Suppressor macrophage (primary cell): ENCODE results near the gene CACNA1G.

Source experiments
- DNase-seq, 4 experiments: peaks; one replicate each; pipeline ENCODE4 v3.0.0-alpha.2; 2020 to 2022

Gene CACNA1G

DNA sequence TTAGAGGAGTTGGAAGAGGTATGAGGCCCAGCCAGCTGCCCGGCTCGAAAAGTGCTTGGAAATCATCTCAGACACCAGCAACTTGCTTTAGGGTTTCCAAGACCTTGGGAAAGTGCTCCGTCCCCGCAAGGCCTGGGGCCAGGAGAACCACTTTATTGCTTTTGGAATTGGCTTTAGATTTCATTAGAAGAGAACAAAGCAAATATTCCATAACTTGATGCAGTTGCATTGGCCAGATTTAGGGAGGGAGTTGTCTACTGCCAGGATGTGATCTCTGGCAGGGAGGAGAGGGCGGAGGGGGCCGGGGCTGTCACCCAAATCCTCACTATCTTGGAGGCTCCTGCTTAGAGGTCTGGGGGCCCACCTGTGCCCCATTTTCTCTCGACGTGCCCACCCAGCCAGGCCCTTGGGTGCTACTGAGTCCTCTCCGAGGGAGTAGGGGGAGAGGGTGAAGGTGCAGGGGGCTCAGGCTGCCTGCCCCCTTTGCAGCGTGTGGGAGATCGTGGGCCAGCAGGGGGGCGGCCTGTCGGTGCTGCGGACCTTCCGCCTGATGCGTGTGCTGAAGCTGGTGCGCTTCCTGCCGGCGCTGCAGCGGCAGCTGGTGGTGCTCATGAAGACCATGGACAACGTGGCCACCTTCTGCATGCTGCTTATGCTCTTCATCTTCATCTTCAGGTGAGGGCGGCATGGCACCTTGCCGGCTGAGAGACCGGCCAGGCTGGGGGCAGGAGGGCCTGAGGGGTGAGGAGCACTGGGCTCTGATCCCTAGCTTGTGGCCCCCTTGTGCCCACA is 30.6 kb downstream of the CACNA1G start:
- no peak for DNase-seq

DNA sequence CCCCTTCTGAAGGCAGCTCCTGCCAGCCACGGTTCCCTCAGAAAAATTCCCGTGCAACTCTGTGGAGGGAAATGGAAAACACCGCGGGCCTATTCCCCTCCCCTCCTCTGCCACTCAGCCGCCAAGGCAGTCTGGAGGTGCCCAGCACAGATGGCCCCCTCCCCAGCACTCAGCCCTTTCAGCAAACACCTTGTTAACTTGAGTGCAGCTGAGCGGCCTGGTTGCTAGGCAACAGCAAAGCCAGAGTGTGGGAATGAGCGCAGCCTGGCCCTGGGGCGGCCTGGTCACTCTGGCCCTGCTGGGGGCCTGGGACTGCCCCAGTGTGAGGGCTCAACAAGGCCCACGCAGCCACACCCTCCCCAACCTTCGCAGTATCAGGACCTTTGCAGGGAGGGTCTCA is 32.8 kb downstream of the CACNA1G start:
- no peak for DNase-seq

DNA sequence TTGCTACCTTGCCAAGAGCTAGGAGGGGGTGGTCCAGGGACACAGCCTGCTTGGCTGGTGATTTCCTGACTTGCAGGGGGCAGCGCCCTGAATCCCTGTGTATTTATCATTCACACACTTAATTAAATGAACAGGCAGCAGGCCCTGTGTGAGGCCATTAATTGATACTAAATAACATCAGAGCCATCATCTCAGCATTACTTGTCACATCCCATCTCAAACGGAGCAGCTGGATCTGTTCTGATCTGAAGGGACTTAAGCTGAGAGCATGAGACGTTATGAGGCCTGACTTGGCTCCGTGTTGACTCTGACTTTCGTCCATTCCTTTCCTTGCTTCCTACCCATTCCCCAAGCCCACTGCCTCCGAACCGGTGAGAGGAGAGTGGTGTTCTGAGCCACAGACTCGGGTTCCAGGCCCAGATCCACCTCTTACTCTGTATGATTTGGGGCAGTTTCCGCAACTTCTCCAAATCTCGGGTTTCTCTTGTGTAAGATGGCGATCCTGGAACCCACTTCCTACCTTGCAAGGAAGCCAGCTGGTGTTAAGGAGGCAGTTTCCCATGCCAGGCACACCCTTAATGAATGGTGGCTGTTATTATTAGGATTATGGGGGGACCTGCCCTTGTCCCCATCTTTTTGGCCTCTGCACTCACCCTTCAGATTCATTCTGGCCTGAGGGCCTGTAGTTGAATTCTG is 33.8 kb downstream of the CACNA1G start:
- DNase-seq, result peak; percentile 13 to 58 (median 38)

DNA sequence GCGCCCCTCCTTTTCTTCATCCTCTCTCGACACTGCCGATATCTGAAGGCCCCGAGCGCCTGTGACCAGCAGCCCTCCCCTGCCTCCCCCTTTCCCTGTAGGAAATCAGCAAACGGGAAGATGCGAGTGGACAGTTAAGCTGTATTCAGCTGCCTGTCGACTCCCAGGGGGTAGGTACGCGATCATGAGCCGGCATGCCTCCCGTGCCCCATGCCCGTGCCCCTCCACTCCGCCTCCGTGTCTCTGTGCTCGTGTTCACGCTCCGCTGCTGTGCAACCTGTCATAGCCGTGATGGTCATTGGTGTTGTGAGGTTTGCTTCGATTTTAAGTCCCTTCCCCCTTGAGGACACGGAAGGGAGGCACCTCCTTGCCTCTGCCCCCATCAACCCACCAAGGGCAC is 34.4 kb downstream of the CACNA1G start:
- DNase-seq, result no peak

DNA sequence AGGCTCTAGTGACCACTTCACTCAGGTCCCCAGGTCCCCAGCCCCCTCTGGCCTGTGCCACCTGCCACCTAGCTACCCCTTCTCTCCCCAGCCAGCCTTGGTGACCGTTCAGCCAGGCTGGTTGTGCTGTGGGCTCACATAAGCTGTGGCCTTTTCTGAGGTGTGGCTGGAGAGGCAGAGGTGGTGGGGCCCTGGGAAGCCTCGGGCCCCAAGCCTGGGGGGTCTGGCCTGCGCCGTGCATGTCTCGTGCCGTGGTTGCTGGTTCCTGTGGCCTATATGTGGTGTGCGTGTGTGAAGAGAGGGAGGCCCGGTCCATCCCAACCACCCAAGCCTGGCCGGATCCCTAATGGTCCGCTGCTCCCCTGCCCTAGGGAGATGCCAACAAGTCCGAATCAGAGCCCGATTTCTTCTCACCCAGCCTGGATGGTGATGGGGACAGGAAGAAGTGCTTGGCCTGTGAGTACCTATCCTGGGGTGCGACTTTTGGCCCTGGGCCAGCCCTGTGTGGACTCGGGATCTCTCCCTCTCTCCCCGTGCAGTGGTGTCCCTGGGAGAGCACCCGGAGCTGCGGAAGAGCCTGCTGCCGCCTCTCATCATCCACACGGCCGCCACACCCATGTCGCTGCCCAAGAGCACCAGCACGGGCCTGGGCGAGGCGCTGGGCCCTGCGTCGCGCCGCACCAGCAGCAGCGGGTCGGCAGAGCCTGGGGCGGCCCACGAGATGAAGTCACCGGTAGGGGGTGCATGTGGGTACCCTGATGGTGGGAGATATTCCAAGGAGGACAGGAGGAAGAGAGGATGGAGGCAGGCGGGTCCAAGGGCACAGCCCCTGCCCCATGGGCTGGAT is 35.9 kb downstream of the CACNA1G start:
- DNase-seq, result peak in 2 of 4 experiments; percentile 19 to 41

DNA sequence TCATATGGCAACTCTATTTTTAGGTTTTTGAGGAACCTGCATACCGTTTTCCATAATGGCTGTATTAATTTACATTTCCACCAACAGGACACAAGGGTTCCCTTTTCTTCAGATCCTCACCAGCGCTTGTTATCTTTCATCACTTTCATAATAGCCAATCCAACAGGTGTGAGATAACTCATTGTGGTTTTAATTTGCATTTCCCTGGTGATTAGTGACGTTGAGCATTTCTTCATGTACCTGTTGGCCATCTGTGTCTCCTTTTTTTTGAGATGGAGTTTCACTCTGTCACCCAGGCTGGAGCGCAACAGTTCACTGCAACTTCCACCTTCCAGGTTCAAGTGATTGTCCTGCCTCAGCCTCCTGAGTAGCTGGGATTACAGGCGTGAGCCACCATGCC is 38.0 kb downstream of the CACNA1G start:
- DNase-seq, result no peak

DNA sequence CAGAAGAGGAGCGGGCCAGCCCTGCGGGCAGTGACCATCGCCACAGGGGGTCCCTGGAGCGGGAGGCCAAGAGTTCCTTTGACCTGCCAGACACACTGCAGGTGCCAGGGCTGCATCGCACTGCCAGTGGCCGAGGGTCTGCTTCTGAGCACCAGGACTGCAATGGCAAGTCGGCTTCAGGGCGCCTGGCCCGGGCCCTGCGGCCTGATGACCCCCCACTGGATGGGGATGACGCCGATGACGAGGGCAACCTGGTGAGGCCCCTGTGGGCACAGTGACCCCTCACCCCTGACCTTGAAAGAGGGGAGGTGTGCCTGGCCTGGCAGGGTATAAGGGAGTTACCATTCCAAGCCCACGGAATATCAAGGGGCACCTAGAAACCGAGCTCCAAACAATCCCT is 39.1 kb downstream of the CACNA1G start:
- DNase-seq, result no peak

DNA sequence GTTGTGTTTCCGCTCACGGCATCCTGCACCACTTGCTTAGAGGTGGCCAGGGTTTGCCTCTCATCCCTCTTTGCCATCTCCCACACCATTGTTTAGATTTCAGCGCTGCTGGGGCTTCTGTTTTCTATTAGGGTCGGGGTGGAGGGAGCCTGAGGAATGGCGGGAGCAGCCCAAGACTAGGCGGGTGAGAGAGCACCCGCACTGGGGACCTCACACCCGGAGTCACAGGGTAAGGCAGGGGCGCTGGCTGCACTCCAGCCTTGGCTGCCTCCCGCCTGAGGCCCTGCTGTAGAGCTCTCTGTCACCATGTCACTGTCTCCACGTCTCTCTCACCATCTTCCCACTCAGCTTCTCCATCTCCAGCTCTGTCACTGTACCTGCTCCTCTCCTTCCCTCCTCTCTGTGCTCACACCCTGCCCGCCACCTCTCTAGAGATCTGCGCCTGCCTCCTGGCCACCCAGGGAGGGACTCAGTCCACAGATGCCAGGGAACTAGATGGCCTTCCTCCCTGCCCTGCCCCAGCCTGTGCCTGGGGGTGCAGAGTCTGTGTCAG is 41.4 kb downstream of the CACNA1G start:
- DNase-seq, result no peak

DNA sequence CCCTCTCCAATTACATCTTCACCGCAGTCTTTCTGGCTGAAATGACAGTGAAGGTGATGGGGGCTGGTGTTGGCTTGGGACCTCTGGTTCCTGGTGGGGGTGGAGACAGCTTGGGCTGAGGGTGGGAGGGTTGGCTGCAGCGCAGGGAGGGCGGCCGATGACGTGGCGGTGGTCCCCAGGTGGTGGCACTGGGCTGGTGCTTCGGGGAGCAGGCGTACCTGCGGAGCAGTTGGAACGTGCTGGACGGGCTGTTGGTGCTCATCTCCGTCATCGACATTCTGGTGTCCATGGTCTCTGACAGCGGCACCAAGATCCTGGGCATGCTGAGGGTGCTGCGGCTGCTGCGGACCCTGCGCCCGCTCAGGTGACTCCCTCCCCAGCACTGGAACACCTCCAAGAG is 42.3 kb downstream of the CACNA1G start:
- DNase-seq, result no peak

DNA sequence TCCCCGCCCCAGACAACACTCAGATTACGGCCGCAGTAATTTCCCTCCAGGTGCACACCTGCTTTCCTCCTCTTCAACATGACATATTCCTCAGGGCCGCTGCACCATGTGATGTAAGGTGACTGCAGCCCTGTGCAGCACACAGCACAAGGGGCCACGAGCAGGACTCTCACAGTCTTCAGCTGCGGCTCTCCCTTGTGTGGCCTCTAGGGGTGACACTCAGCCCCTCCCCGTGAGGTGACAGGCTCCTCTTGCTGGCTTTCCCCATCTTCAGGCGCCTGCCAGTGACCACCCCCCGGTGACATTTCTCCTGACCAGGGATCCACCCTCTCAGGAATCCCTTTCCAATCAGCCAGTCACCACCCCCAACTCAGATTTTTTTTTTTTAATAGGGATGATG is 42.8 kb downstream of the CACNA1G start:
- peak in 1 of 4 experiments; percentile 19 for DNase-seq

DNA sequence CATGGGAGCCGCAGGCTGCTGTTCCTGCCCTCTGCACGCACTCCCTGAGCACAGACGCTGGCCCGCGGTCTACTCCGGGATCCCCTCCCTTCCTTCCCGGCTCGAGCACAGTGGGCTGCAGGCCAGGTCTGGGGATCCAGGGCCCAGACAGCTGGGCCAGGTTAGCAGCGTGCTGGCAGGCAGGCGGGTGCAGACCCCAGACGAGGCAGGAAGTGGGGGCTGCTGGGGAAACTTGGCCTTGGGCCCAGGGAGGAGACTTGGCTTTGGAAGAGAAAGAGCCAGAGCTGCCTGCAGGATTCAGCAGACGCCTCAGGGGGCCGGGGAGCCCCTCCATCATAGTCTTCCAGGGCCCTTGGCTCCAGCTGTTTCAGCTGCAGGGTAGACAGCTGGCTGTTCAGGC is 44.0 kb downstream of the CACNA1G start:
- DNase-seq, result peak in 1 of 4 experiments; percentile 17

DNA sequence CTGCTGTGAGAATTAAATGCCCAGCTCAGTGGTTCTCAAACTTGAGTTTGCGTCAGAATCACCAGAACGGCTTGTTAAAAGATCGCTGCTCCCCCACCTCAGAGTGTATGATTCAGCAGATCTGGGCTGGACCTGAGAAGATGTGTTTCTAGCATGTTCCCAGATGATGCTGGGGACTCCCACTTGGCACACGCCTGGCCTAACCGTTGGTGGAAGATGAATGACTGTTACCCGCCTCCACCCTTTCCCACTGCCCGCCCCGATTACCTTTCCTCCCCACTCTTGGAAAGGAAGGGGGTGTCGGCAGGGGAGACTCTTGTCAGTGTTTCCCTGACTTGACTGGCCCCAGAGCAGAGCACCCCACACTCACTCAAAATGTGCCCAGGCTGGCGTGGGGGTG is 44.9 kb downstream of the CACNA1G start:
- no peak for DNase-seq

DNA sequence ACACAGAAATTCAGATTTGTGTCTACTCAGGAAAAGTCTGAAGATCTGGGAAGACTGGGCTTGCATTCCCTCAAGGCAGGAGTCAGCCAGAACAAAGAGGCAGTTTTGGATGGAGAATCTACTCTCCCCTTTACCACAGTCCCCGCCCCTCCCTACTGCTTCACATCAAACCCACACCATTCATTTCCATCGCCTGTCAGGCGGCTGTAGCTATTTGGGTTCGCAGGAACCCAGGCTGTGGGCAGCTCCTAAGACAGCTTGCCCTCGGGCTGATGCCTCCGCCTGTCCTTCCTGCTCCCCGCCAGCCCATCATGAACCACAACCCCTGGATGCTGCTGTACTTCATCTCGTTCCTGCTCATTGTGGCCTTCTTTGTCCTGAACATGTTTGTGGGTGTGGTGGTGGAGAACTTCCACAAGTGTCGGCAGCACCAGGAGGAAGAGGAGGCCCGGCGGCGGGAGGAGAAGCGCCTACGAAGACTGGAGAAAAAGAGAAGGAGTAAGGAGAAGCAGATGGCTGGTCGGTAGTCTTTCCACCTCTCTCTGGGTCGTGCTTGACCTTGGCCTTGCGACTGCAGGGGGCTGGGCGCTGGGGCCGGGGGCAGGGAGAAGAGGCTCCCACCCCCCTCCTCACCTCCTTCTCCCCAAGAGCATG is 47.1 kb downstream of the CACNA1G start:
- peak in 2 of 4 experiments; percentile 49 to 60 for DNase-seq

DNA sequence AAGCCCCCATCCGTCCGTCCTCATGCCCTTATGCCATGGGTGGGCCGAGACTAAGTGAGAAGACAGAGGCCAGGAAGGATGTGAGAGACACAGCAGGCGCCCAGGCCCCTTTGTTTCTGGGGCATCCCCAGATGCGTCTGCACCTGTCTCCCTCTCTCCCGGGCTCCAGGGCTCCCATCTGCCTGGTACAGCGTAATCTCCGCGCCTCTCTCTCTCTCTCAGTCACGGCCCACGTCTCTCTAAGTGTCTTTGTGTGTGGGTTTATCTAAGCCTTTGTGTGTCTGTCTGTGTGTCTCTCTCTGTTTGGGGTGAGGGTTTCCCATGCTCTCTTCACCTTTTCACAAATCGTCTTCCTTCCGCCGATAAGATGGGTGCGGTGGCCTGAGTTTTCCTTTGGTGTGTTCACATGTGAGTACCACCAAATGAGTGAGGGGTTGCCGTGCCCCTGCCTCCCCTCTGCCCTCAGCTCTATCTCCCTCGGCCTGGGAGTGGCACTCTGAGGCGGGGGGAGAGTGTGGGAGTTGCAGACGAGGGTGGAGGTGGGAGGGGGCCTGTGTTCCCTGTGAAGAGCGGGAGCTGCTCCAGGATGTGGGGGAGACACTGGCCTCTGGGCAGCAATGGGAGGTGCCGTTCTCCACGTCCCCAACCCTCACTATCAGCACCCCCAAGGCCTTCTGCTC is 48.3 kb downstream of the CACNA1G start:
- no peak for DNase-seq

DNA sequence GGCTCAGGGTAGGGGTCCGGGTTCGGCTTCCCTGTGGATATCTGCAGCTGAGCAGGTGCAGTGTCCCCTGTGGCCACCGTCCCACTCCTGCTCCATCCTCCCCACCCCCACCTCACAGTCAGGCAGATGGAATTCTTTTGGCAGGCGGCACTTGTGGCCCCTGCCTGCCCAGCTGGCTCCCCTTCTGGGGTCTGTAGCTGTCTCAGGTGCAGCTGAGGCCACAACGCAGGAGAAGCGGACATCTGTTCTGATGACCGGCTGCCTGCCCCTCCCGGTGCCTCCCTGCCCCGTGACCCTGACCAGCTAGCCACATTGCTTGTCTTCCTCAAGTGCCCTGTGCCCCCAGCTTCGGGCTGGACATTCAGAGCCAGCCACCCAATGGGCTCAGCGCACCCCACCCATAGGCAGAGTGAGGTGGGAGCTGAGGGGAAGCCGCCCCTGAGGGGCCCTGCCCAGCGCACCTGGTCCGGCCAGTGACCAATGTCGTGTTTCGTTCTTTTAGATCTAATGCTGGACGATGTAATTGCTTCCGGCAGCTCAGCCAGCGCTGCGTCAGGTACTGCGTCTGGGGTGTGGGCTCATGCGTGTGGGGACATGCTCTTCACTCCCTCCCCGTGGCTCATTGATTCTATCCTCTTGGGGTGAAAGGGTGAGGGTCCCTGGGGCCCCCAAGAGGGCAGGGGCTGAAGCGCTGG is 49.0 kb downstream of the CACNA1G start:
- DNase-seq, result no peak

DNA sequence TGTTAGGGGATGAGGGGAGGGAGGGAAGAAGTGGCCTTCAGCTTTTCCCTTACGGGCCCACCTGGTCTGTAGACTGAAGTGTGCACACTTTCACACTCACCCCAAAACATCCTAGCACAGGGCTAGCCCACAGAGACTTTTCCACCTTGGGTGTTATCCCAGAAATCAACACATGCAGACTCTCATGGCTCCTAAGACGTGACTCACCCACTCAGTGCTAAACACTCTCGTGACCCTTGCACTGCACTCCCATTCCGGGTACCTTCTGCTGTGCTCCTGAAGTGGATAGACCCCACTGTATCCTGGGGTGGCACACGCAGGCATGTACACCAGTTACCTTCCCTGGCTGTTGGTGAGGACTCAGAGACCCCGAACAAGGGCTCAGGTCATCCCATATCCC is 51.1 kb downstream of the CACNA1G start:
- DNase-seq, result no peak

DNA sequence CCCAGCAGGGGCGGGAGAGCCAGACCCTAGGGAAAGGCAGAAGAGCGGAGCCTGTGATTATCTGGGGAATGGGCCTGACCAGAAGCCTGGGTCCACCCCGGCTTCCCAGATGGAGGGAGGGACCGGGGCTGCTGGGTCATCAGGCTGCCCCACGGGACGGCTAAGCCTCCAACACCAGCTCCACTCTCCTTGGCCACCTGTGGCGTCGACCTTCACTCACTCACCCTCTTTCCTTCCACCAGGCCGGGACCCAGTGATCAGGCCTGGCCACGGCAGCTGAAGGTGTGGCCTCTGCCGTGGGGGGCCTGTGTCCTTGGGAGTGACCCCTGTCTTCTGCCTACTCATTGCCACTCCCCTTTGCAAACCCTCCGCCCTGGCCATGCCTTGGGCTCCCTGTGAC is 51.8 kb downstream of the CACNA1G start:
- DNase-seq, result no peak

DNA sequence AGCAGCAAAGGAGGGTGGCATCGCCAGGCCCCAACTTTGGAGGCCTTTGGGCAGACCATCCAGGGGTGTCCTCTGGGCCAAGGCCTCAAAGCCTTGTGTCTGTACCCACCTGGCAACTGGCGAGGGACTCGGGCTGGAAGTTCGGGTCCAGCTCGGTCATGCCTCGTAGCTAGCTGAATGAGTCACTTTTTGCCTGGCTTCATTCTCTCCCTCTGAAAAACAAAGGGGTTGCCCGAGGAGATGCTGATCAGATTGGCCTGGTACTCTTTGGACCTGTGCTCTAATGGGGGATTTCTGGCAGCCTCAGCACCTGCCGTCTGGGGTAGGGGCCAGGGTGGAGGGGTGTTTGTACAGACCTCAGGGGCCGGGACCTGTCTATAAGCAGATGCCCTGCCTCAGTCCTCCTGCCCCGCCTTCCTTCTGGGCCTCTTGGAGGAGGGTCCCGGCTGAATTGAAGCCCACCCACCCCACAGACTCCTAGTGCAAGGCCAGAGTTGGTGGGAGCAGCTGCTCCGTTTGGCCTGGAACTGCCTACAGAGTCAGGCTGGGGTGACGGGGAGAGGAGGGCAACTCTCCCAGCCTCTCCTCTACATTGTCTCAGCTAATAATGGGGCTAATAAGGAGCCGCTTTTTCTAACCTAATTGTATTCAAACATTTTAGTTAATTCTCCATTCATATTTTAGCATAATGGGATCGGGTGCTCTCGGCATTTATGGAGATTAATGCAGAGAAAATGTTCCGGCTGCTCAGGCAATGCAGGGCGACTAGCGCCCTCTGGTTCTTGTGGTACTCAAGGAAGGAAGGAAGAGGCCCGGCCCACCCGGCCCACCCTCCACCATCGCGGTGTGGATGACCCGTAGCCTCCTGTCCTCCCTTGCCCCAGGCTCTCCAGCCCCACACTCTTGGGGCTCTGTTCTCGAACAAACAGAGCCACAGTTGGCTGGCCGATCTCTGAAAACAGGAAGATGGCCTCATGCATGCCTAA is 52.8 kb downstream of the CACNA1G start:
- peak in 2 of 4 experiments; percentile 39 to 42 for DNase-seq

DNA sequence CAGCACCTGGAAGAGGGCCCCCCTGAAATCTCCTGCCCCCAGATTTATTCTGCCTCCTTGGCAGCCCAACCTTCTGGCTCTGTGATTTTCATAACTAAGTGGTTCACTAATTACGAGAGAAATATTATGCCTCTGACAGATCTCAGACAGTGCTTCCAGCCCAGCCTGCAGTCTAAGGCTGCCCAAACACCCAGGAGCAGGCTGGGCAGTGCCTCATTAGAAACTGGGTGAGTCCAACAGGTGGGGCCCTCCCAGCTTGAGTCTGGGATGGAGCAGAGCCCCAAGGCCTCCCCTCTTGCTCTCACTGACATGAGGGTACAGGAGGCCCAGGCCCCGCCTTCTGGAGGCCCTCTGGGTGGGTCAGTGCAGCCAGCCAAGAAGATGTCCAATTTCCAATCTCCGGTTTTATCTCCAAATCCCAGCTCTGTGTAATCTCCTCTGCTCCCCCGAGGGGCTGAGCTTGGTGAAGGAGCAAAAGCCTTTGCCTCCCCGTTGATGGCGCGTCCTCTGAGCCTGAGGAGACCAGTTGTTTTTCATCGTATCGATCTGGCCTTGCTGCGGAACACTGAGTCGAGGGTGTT is 54.0 kb downstream of the CACNA1G start:
- DNase-seq, result no peak

DNA sequence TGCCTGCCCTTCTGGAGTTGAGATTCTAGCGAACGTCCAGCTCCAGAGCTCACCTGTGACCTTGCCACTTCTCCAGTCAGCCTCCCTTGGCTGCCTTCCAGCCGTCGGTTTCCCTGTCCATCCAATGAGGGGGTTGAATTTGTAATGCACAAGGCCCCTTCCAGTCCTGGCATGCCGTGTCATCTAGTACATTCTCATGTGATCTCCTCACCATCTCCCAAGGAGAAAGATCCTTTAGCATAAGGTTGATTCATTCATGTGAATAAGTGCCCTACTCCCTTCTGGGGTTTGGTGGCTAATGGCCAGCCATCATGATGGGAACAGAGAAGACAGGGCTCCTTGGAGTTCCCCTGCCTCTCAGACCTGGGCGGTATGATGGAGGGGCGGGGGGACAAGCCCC is 55.3 kb downstream of the CACNA1G start:
- no peak for DNase-seq
